ENCODE data around the gene JTB. TPM values are rescaled to one million over a fixed set of nuclear protein-coding genes. Genes with fewer than 3 reads are reported as not detected.

JTB gene
- polyA plus RNA-seq, 2 of the 4 experiments (the other 2 are of a cell fraction), result 106 to 162 TPM

DNA sequence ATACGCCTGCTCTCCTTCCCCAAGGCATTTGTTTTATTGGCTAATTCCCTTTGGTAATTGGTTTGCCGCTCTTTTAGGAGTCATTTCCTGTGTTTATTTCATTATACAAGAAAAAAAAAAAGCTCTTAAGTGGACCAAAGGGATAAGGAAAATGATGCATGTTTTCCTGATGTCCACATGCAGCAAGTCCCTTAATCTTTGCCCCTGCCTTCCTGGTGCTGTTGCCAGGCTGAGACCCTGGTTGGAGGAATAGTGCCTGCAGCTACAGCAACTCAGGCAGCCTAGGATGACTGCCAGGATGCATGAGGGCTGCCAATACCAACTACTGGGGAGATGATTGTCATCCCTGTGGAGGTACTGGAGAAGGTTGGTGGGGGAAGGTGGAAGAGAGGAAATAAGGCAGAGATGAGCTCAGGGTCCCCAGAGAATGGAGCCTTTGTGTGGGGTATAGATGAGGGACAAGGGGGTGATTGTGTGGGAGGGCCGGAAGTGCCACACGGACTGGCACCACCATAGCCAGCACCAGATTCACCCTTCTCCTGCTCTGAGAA lies 48.6 kb downstream of the JTB start:
- CTCF ChIA-PET, result interaction anchor here (1.0 to 6.1 kb wide), 5 partner anchors 15 to 576 kb away, joined by 3 to 39 read pairs (median 5); partner anchors contain the start of genes DENND4B and RAB13
- ATAC-seq, result no peak

DNA sequence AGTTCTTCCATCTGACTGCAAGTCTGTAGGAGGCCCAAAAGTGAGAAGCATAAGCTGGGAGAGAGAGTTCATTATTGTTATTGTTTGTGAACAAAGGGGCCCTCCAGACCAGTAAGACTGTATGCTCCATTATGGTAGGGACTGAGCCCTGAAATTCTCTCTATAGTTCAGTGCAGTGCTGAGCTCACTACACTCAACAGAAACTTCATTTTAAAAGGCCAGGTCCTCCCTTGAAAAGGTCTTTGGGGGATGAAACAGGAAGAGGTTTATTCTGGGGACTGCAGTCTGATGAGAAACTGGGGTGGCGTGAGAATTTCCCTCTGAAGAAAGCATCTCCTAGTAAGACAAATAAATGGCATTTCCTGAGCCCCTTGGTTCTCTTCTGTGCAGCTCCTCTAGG lies 49.2 kb downstream of the JTB start:
- H3K27ac ChIP-seq, result no peak overlapping the region
- 100% methylated on average over 1 of the region's 1 CpG for WGBS (ENCODE audit: missing lambda C conversion rate)
- H3K4me2 ChIP-seq, result no peak overlapping the region
- no peak for FAIRE-seq
- H3K9me3 ChIP-seq, result no peaks in the 10 kb centered on the region
- H3K4me1 ChIP-seq, result peaks cover 5% of the 10 kb centered on the region; the same call in 1 of the 3 replicates
- ATAC-seq, result no peak
- ChIA-PET POLR2A (no interaction called here), CTCF (interaction anchor here (1.2 to 6.1 kb wide), 3 partner anchors 17 to 575 kb away, joined by 3 to 39 read pairs (median 9); partner anchors contain the start of genes DENND4B and RAB13)
- DNase-seq (ENCODE audit: low read depth in 1 of 2, low spot score in 1 of 2), result no peak
- H3K4me3 ChIP-seq, result no peak overlapping the region
- TF ChIP-seq, protein P1, sequence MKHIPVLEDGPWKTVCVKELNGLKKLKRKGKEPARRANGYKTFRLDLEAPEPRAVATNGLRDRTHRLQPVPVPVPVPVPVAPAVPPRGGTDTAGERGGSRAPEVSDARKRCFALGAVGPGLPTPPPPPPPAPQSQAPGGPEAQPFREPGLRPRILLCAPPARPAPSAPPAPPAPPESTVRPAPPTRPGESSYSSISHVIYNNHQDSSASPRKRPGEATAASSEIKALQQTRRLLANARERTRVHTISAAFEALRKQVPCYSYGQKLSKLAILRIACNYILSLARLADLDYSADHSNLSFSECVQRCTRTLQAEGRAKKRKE (CRISPR knock-in tag; IDR thresholded peaks at IDR 0.05; ENCODE audit: low read depth), result no peak
- no peak for TF ChIP-seq EP300 (IDR thresholded peaks at IDR 0.05)
- no peak for TF ChIP-seq RCOR1 (IDR thresholded peaks at IDR 0.05; ENCODE audit: low read depth, low read length)
- TF ChIP-seq, protein P2, sequence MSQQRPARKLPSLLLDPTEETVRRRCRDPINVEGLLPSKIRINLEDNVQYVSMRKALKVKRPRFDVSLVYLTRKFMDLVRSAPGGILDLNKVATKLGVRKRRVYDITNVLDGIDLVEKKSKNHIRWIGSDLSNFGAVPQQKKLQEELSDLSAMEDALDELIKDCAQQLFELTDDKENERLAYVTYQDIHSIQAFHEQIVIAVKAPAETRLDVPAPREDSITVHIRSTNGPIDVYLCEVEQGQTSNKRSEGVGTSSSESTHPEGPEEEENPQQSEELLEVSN (IDR thresholded peaks at IDR 0.05; ENCODE audit: borderline replicate concordance, low read depth), result no peak
- no peak for TF ChIP-seq HOXB13 (CRISPR knock-in tag; IDR thresholded peaks at IDR 0.05; ENCODE audit: low read depth)
- TF ChIP-seq POLR2A (IDR thresholded peaks at IDR 0.05; ENCODE audit: low read length), result no peak
- TF ChIP-seq ZNF302 (CRISPR knock-in tag; IDR thresholded peaks at IDR 0.05), result no peak
- TF ChIP-seq HOXA7 (CRISPR knock-in tag; IDR thresholded peaks at IDR 0.05), result no peak
- no peak for TF ChIP-seq CEBPB (IDR thresholded peaks at IDR 0.05)
- TF ChIP-seq RNF2 (IDR thresholded peaks at IDR 0.05; ENCODE audit: borderline replicate concordance, low read depth), result no peak
- TF ChIP-seq, protein P3, sequence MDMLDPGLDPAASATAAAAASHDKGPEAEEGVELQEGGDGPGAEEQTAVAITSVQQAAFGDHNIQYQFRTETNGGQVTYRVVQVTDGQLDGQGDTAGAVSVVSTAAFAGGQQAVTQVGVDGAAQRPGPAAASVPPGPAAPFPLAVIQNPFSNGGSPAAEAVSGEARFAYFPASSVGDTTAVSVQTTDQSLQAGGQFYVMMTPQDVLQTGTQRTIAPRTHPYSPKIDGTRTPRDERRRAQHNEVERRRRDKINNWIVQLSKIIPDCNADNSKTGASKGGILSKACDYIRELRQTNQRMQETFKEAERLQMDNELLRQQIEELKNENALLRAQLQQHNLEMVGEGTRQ (IDR thresholded peaks at IDR 0.05), result no peak
- no peak for TF ChIP-seq CBX2 (IDR thresholded peaks at IDR 0.05; ENCODE audit: borderline replicate concordance, low read depth)
- TF ChIP-seq, protein P4, sequence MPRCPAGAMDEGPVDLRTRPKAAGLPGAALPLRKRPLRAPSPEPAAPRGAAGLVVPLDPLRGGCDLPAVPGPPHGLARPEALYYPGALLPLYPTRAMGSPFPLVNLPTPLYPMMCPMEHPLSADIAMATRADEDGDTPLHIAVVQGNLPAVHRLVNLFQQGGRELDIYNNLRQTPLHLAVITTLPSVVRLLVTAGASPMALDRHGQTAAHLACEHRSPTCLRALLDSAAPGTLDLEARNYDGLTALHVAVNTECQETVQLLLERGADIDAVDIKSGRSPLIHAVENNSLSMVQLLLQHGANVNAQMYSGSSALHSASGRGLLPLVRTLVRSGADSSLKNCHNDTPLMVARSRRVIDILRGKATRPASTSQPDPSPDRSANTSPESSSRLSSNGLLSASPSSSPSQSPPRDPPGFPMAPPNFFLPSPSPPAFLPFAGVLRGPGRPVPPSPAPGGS (IDR thresholded peaks at IDR 0.05), result no peak
- TF ChIP-seq, protein P5, sequence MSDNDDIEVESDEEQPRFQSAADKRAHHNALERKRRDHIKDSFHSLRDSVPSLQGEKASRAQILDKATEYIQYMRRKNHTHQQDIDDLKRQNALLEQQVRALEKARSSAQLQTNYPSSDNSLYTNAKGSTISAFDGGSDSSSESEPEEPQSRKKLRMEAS (IDR thresholded peaks at IDR 0.05), result no peak

More for the DNA sequence above, 48.6 kb downstream of the JTB start:
- FAIRE-seq (no peak), DNase-seq (ENCODE audit: low read depth in 1 of 2, low spot score in 1 of 2) (no peak)
- Histone ChIP-seq H3K4me1 (peaks cover 5% of the 10 kb centered on the region; the same call in 1 of the 3 replicates), H3K9me3 (no peaks in the 10 kb centered on the region), H3K4me3 (no peak overlapping the region), H3K27ac (no peak overlapping the region), H3K4me2 (no peak overlapping the region)
- TF ChIP-seq MAZ (IDR thresholded peaks at IDR 0.05; ENCODE audit: borderline replicate concordance, low read depth, low read length) (no peak), FOXS1 (CRISPR knock-in tag; IDR thresholded peaks at IDR 0.05) (no peak), KDM5A (IDR thresholded peaks at IDR 0.05) (no peak), CHD4 (IDR thresholded peaks at IDR 0.05; ENCODE audit: borderline replicate concordance) (no peak), CEBPB (IDR thresholded peaks at IDR 0.05) (no peak), JUNB (IDR thresholded peaks at IDR 0.05) (no peak), HOXA7 (CRISPR knock-in tag; IDR thresholded peaks at IDR 0.05) (no peak), MAFK (IDR thresholded peaks at IDR 0.05; ENCODE audit: partially characterized antibody) (no peak), FOSB (CRISPR knock-in tag; IDR thresholded peaks at IDR 0.05) (no peak), BHLHE40 (IDR thresholded peaks at IDR 0.05; ENCODE audit: low read depth, low read length) (no peak), ZNF302 (CRISPR knock-in tag; IDR thresholded peaks at IDR 0.05) (no peak), POLR2AphosphoS2 (conservative IDR thresholded peaks at IDR 0.05; ENCODE audit: low read length) (no peak), EP300 (IDR thresholded peaks at IDR 0.05) (no peak), RFX5 (IDR thresholded peaks at IDR 0.05) (no peak), ZC3H11A (IDR thresholded peaks at IDR 0.05) (no peak), RARB (CRISPR knock-in tag; IDR thresholded peaks at IDR 0.05) (no peak)
- TF ChIP-seq, protein P5 (IDR thresholded peaks at IDR 0.05), result no peak
- TF ChIP-seq, protein P6, sequence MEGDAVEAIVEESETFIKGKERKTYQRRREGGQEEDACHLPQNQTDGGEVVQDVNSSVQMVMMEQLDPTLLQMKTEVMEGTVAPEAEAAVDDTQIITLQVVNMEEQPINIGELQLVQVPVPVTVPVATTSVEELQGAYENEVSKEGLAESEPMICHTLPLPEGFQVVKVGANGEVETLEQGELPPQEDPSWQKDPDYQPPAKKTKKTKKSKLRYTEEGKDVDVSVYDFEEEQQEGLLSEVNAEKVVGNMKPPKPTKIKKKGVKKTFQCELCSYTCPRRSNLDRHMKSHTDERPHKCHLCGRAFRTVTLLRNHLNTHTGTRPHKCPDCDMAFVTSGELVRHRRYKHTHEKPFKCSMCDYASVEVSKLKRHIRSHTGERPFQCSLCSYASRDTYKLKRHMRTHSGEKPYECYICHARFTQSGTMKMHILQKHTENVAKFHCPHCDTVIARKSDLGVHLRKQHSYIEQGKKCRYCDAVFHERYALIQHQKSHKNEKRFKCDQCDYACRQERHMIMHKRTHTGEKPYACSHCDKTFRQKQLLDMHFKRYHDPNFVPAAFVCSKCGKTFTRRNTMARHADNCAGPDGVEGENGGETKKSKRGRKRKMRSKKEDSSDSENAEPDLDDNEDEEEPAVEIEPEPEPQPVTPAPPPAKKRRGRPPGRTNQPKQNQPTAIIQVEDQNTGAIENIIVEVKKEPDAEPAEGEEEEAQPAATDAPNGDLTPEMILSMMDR (IDR thresholded peaks at IDR 0.05), result no peak
- TF ChIP-seq, protein P7, sequence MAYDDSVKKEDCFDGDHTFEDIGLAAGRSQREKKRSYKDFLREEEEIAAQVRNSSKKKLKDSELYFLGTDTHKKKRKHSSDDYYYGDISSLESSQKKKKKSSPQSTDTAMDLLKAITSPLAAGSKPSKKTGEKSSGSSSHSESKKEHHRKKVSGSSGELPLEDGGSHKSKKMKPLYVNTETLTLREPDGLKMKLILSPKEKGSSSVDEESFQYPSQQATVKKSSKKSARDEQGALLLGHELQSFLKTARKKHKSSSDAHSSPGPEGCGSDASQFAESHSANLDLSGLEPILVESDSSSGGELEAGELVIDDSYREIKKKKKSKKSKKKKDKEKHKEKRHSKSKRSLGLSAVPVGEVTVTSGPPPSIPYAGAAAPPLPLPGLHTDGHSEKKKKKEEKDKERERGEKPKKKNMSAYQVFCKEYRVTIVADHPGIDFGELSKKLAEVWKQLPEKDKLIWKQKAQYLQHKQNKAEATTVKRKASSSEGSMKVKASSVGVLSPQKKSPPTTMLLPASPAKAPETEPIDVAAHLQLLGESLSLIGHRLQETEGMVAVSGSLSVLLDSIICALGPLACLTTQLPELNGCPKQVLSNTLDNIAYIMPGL (CRISPR knock-in tag; IDR thresholded peaks at IDR 0.05; ENCODE audit: borderline replicate concordance), result no peak
- POLR2A ChIA-PET, result interaction anchor here (1.4 kb wide), 1 partner anchor 17 kb away, joined by 5 read pairs; the partner anchor contains the start of gene DENND4B
- 78% methylated on average over 4 of the region's 4 CpGs for WGBS (ENCODE audit: missing lambda C conversion rate)
